HG03558 (cell line): ENCODE data around the gene LHFPL6.

Experiments used
- ATAC-seq: cut with Tn5 transposase; IDR thresholded peaks from one replicate; pipeline ENCODE4 v1.9.1; 2021; ENCODE audit warnings: moderate number of reproducible peaks; ENCODE audit not compliant: unreplicated experiment; ENCODE audit errors: extremely low read depth

The LHFPL6 gene

DNA sequence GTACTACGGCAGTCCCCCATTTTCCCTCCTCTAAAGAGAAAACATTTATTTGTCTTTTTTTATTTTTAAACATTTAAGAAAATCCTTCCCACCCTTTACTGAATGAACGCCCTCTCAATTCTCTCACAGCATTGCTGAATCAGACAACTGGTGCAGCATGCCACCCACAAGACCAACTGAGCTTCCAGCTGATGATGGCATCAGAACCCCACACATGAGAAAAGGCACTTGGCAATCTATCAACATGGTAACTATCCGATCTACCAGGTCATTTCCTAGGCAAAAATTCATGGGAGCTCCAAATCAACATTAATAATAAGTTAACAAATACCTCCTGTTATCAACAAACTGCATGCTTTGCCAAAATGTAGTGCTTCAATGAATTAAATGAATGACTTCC is 43.1 kb downstream of the LHFPL6 start:
- ATAC-seq, result no peak

DNA sequence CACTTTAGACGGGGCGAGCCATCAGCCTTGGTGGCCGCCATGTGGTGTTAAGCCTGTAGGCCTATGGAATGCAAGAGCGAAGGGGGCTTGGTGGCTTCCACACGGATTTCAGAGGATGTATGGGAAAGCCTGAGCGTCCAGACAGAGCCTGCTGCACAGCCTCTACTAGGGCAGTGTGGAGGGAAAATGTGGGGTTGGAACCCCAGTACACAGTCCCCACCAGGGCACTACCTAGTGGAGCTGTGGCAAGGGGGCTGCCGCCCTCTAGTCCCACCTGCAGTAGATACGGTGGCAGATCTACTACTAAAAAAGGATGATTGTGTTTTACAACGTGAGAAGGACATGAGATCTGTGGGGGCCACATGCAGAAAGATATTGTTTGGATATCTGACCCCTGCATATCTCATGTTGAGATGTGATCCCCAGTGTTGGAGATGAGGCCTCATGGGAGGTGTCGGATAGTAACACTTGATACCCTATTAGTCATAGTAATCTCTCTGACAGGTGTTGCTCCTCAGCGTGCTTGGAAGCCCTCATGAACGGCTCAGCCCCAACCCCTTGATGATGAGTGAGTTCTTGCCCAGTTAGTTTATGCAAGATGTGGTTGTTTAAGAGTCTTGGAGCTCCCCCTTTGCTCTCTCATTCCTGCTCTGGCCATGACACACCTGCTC is 45.6 kb downstream of the LHFPL6 start:
- no peak for ATAC-seq

DNA sequence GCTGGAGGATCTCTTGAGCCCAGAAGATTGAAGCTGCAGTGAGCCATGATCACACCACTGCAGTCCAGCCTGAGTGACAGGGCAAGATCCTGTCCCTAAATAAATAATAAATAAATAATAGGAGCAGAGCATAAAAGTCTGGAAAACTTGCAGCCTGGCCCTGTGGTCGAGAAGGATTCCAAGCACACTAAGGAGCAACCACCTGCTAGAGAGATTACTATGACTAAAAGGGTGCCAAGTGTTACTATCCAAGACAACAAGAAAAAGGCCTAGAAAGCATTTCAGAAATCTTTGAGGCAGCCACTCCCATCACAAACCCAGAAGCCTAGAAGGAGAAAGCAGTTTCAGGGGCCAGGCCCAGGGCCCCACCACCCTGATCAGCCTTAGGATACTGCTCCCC is 46.1 kb downstream of the LHFPL6 start:
- ATAC-seq, result no peak

DNA sequence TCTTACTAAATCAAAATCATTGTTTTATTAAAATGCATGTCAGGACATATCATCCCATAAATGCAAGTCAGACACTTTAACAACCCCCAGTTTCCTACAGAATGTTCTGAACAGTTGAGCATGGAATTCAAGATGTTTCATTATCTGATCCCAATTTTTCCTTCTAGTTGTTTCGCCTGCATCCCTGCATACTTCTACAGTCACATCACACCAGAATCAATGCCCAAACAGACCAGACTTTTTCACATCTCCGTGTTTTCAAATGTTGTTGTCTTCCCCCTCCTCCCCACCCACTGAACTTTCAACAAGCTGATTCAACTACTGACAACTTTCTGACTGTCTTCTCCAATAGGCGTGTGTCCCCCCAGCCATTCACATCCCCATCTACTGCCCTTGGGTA is 48.6 kb downstream of the LHFPL6 start:
- no peak for ATAC-seq

DNA sequence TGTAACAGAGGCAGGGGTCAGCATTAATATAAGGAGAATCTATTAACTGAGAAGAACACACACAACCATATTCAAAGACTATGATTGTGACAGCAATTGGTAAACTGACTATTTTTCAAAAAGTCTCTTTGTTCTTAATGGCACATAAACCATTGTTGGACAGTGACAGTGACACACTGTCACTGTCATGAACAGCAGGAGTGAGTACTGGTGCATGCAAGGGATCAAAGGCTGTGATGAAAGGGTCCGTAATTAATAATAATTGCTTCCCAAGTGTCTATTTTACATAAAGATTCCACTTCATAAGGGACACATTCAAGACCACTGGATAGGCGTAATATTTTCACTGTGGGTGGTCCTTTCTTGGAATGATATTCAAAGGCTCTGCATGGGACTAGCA is 50.7 kb downstream of the LHFPL6 start:
- ATAC-seq, result no peak

DNA sequence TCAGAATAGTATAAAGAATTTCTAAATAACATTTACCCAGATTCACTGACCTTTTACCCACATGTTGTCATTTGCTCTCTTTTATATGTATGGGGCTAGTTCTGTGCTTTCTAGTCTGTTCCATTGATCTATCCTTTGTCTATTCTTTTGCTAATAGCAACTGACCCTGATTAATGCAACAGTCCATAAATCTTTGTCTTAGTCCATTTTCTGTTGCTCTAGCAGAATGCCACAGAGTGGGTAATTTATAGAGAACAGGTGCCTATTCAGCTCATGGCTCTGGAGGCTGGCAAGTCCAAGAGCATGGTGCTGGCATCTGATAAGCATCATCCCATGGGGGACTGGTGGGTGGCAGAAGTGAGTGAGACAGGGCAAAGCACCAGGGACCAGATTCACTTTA is 52.1 kb downstream of the LHFPL6 start:
- ATAC-seq, result no peak

DNA sequence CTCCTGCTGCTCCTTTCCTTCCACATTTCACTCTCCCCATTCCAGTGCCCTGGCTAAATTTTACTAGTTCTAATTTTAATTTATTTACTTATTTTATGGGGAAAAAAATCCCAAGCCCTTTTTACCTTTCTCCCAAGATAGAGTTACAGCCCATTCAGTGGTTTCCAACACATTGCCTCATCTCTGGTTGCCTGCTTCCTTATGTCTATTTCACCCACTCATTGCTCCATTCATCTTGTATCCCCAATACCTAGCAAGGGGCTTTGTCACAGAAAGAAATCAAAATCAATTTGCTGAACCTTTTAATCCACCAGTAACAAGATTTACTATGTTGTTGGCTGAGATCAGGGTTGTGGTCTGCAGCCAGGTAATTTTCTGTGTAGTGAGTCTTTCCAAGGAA is 55.9 kb downstream of the LHFPL6 start:
- no peak for ATAC-seq

DNA sequence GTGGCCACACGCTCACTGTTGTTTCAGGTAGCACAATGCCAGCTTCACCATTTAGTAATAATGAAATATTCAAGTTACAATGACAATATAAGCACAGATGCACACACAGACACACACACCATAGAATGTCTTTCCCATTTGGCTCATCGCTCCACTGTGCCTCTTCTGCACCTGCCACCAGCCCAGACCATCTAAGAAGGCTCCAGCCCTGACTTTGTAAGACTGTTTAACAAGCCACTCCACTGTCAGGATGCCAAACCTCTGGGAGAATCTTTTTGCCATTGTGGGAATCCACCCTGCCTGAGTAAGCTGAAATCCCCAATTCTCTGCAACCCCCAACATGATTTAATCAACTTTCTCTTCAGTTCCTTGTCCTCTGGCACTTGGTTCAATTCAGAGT is 60.6 kb downstream of the LHFPL6 start:
- no peak for ATAC-seq

DNA sequence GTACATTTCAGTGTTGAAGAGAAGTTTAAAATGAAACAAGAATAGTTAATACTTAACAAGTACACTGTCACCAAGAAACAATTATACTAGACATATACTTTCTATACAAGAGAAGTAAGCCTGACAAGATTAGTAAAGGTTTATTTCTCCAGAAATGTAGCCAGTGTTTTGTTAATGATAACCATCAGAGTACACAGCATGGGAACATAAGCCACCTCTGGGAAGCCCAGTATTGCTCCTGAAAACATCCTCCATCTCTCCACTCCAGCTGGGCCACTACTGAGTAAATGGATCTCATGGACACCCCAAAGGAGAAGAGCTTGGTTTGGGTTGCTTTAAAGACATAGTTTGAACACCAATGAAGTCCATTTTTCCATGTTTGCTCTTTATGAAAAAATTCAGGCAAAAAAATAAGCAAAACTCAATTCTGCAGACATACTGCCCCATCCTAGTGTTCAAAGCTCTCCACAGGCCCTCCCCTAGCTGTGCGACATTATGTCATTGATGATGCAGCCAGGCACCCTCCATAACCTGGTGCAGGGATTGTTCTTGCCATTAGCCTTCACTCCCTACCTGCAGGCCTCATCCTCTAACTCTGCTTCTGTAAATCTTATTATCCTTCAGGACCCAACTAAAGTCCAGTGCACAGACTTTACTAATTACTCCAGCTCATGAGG is 61.9 kb downstream of the LHFPL6 start:
- ATAC-seq, result no peak

DNA sequence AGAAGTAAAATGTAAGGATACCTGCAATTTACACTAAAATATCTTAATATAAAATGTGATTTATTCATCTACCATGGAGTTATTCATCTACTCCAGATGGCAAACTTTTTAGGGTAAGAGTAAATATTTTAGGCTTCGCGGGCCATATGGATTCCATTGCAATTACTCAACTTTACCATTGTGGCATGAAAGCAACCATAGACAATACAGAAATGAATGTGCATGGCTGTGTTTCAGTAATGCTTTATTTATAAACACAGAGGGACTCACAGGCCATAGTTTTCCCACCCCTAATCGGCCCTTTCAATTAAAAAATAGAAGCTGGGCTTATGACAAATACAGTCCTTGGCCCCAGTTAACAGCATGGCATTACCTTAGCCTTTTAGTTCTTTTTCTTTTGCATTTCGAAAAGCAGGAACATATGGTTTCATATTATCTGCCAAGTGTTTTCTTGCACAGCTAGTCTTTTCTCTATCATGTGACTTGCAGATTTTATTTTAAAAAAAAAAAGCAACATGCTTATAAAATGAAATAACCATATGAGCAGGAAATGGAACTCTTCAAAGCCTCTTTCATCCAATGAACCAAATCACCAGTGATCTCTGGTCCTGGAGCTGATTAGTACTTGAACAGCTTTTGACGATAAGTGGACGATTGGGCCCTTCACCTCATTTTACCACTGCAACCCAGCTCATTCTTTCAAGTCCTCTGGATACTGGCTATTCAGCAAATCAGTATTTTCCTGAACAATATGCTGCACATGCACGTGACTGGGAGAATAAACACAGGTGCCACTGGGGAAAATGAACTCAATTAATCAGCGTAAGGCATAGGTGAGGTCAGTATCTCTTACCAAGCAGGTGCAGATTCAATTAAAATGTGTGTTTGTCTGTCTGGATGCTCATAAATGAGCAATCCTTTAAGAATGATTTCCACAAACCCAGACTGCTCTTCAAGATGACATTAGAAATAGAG is 63.9 kb downstream of the LHFPL6 start:
- ATAC-seq, result no peak

DNA sequence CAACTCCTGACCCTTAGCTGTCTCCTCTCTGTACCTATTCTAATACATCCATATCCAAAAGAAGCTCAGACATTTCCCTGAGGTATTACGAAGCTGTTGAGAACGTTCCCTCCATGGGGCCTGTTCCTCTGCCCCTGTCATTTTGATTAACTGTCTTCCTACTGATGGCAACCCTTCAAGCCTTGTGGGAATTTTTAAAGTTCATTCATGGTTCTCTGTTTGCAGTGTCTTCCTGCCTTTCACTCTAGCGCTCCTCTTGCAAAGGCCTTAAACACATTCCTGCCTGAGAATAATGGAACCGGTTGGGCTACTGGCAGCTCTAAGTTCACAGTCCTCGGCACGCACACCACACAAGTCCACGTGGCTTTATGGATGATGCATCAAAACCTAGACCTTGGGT is 66.1 kb downstream of the LHFPL6 start:
- ATAC-seq, result no peak

DNA sequence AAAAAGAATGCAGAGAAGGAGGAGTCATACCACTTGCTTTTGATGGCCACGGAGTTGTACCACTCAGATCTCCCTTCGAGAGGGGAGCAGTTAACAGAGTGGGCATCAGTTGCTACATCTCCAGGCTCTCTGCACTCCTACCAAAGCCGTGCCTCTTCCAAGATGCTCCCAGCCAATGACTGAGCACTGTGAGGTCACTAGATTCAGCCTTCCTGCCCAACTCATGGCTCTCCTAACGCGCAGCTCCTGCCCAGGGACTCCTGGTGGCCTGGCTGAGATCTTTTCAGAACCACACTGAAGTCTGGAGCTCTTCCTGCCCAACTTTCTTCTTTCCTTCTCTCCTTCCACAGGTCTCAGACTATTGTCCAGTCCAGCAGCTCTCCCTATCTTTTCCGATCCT is 66.7 kb downstream of the LHFPL6 start:
- no peak for ATAC-seq

DNA sequence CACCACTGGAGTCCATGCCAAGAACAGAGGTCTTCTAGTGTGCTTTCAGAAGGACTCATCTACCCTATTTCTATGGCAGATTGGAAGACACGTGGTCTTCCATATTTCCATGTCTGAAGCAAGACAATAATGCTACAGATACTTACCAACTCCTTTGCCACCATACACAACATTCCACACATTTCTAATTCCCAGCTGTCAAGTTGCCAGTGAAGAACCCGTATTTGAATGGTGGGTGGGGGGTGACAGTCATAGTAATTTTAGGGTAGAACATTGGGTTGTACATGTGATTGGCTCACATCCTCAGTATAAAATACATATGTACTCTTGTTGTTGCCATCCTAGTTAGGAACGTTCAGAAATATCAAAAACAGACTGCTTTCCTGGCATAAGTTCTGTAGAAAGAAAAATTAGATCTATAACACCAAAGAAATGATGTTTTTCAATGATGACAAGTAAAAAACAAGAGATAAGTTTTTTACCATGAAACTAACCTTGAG is 69.3 kb downstream of the LHFPL6 start:
- ATAC-seq, result no peak

DNA sequence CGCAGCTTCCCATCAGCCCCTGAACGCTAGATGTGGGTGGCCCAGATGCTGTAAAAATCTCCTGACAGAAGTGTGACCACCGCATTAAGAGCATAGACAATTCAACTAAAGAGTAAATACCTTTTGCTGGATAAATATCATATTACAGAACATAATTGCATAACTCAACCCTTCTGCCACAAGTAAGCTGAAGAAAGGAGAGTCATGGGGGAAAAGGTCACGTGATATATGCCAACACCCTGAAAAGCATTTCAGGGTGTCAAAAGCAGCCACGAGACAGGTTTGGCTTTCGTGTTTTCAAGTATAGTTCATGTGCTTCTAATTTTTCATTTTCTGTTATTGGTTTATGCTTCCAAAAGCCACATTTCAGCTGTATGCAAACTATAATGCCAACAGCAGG is 71.3 kb downstream of the LHFPL6 start:
- ATAC-seq, result no peak

DNA sequence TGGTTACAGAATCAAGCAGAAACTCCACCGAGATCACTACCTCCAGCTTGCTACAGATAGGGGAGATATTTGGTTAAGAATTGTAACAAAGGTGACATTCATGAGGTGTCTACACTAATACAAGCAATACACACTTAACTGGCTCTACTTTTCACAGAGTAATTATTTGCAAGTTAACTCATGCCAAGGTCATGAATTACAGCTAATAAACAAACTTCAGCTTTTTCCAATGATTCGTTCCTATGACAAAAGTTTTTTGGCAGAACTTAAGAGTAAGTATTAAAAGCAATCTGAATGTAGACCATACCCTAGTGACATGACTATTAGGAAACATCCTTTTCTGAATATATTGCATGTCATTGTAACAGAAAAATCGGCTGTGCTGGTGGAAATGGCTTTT is 72.1 kb downstream of the LHFPL6 start:
- no peak for ATAC-seq

DNA sequence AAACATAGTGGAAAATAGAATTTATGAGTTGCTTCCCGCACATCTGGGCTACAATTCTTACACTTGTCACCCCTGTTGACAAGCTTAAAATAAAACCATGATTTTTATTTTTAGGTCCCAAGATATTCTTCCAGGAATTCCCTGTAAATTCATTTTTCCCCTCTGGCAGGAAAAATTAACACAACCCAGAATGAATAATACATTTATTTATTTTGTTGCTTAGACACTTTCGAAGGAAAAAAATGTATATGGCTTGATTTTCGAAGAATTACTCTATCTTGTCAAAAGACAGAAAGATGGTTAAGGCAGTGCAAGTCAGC is 74.4 kb downstream of the LHFPL6 start:
- ATAC-seq, result no peak

DNA sequence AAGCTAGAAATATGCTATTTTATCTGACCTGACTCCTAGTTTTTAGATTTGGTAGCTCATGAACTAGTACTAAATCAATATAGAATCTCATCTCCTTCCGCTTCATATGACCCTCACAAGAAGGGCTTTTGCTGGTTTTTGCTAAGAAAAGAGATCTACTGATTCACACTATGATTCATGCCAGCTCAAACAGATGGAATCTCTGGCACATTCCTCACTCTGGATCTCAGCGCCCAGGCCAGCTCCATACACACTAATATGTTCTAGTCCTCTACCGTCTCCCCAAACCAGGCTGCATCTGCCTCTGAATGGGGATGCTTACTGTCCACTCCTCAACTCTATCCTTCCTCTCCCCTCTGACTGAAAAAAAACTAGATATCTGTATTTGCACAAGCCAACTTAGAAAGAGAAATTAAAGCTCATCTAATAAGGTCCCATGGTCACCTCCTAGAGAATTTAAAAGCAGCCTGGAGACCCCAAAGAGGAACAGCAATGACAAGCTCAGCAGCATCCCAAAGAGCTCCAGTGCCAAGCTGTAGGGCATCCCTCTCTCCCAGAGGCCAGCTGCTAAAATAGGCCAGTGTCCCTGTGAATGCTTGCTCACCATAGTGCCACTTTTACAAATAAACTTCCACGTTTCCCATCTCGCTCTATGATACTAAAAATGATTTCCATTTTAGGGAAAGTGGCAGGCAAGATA is 74.9 kb downstream of the LHFPL6 start:
- ATAC-seq, result no peak

DNA sequence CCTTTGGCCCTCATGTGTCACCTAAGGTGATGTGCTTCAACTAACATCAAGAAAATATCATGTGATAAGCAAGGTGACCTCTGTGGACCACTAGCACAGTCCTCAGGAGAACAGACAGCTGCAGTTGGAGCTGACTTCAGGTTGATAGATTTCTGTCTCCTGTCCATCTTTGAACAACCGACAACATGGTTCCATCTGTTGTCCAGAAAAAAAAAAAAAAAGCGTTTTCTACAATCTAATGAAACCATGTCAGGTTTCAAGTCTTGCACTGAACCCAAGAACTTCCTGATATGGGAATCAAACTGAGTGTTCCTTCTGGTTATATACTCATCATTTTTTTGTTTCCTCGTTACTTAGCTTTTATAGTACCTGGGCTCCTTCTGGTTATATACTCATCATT is 75.7 kb downstream of the LHFPL6 start:
- ATAC-seq, result no peak

DNA sequence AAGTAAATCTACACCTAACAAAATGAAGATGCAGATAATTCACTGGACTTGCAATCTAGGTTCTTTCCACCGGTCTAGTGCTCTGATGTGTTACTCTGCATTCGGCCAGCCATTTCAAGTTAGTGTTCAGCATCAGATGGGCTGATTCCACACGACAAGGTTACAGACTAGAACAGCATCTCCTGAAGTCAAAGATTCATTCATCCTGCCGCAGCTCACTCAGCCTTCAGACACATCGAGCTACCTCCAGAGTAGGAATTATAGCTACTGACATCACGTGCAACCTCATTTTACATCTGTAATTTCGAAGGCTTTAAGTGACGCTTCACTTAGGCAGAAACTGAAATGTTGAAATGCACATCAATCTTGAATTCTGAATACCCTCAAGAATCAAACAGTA is 76.5 kb downstream of the LHFPL6 start:
- no peak for ATAC-seq

DNA sequence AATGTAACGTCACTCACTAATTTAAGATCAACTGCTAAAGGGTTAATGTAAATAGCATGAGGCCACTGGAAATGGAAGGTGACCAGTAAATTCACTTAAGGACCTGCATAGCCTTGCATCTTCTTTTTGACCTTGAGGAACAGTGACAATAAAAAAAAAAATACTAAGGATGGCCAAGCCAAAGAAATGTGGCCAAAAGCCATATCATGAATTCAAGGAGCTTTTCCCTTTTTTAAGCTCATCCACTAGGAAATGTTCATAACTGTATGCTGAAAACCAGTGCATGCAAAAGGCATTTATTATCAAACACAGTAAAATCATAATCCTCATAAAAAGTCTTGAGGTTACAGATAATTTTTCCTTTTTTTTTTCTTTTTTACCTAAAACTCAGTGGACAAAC is 77.5 kb downstream of the LHFPL6 start:
- ATAC-seq, result no peak

DNA sequence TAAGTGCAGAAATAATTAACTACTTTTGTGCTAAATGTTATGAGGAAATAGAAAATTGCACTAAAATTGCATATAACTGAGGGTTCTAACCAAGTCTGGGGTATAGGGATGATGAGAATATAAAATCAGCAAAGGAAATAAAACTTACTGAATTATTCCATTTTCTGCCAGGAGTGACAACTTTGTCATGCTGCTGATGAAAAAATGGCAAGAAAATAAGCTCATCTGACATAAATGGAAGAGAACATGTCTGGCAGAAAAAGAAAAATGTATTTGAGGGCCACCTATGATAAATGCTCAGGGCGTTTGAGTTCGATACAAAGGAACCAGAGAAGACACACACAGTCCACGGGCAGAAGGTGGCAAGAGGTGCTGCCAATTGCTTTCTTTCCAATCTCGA is 78.2 kb downstream of the LHFPL6 start:
- no peak for ATAC-seq
